ENCODE data around the gene DNAJC1.

DNAJC1 gene

GRCh38 chr10:21759232-21759631 is 244.3 kb downstream of the DNAJC1 start:
- TF ChIP-seq, protein P1, sequence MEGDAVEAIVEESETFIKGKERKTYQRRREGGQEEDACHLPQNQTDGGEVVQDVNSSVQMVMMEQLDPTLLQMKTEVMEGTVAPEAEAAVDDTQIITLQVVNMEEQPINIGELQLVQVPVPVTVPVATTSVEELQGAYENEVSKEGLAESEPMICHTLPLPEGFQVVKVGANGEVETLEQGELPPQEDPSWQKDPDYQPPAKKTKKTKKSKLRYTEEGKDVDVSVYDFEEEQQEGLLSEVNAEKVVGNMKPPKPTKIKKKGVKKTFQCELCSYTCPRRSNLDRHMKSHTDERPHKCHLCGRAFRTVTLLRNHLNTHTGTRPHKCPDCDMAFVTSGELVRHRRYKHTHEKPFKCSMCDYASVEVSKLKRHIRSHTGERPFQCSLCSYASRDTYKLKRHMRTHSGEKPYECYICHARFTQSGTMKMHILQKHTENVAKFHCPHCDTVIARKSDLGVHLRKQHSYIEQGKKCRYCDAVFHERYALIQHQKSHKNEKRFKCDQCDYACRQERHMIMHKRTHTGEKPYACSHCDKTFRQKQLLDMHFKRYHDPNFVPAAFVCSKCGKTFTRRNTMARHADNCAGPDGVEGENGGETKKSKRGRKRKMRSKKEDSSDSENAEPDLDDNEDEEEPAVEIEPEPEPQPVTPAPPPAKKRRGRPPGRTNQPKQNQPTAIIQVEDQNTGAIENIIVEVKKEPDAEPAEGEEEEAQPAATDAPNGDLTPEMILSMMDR (IDR thresholded peaks at IDR 0.05; ENCODE audit: insufficient read depth, missing control alignments): no peak
- no peak for DNase-seq (ENCODE audit: insufficient read length, low spot score)
- FAIRE-seq: no peak

- no peak for DNase-seq (ENCODE audit: insufficient read length, low spot score)
- TF ChIP-seq, protein P1 (IDR thresholded peaks at IDR 0.05; ENCODE audit: insufficient read depth, missing control alignments): no peak
- FAIRE-seq: no peak
Observed at GRCh38 chr10:21758696-21759095, 244.8 kb downstream of the DNAJC1 start.

DNA sequence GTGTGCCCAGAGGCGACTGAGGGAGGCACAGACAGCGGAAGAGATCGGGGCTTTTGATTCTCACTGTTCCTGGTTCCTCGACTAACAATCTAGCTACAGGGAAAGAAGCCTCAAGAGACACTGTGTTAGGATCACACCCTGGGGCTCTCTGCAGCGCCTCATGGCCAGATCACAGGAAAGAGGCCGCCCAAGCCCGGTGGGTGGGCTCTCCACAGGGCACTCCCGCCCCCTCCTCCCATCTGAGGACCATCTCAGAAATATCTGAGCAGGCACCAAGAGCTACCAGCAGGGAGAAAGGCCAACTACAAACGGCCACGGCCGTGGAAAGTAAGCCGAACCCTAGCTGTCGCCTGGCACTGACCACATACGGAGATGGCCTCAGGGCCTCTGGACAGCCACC is 245.3 kb downstream of the DNAJC1 start:
- FAIRE-seq (no peak), DNase-seq (ENCODE audit: insufficient read length, low spot score) (no peak)
- TF ChIP-seq, protein P1 (IDR thresholded peaks at IDR 0.05; ENCODE audit: insufficient read depth, missing control alignments): no peak

- TF ChIP-seq, protein P1 (IDR thresholded peaks at IDR 0.05; ENCODE audit: insufficient read depth, missing control alignments): no peak
- DNase-seq (ENCODE audit: insufficient read length, low spot score): no peak
- no peak for FAIRE-seq
Observed at GRCh38 chr10:21757185-21757901, 246.2 kb downstream of the DNAJC1 start.

GRCh38 chr10:21756707-21757106 is 246.8 kb downstream of the DNAJC1 start:
- TF ChIP-seq, protein P1 (IDR thresholded peaks at IDR 0.05; ENCODE audit: insufficient read depth, missing control alignments): no peak
- no peak for FAIRE-seq
- no peak for DNase-seq (ENCODE audit: insufficient read length, low spot score)

GRCh38 chr10:21754410-21755011 is 249.0 kb downstream of the DNAJC1 start:
- FAIRE-seq: no peak
- no peak for DNase-seq (ENCODE audit: insufficient read length, low spot score)
- TF ChIP-seq, protein P1 (IDR thresholded peaks at IDR 0.05; ENCODE audit: insufficient read depth, missing control alignments): no peak

Measured in D721Med (cell line).